NCI-H526 (cell line): ENCODE results near the gene OSBPL3.

Experiments used
- DNase-seq, 2 experiments: peaks; one replicate each; lab custom pipeline; 2025; lab: John Stamatoyannopoulos, UW

OSBPL3 gene

GRCh38 chr7:24828891-24829661 lies 150.9 kb downstream of the OSBPL3 start:
- DNase-seq, result no peak

GRCh38 chr7:24827589-24827988 lies 152.4 kb downstream of the OSBPL3 start:
- DNase-seq, result no peak

DNA sequence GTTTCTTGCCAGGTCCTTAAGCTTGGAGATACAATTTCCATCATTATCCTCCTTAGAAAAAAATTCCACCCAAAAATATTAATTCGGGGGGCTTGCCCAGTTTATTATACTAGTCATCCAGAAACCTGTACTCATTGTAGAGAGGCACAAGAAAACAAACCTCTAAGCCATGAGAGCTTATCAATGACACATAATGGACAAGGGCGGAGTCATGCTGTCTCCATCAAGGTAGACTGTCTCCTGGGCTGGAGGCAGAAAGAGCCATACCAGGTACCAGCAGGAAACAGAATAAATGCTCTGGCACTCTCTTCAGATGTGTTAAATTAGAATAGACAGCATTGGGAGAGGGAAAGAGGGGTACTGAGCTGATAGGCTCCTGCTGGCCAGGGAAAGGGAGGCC lies 153.0 kb downstream of the OSBPL3 start:
- no peak for DNase-seq

GRCh38 chr7:24826662-24827020 lies 153.3 kb downstream of the OSBPL3 start:
- no peak for DNase-seq

- DNase-seq, result peak; percentile 10 to 16
Measured at GRCh38 chr7:24825931-24826661, 153.9 kb downstream of the OSBPL3 start.

DNA sequence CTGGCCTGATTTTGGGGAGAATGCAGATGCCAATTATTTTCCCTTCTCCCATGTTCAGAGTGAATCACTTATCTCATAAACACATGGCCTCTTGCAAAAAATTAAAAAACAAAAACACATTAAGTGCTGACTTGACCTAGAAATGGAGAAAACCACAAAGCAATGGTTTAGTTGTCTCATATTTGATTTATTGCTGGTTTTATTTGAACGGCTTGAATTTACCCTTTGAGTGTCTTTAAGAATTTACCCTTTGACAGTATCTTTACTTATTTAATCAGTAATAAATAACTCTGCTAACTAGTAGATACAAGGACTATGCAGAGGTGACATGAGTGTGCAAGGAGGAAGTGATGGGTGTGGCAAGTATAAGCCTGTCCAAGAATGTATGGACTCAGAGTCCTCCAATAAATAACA lies 154.6 kb downstream of the OSBPL3 start:
- no peak for DNase-seq

GRCh38 chr7:24824896-24825295 lies 155.1 kb downstream of the OSBPL3 start:
- no peak for DNase-seq

GRCh38 chr7:24824400-24824799 lies 155.6 kb downstream of the OSBPL3 start:
- no peak for DNase-seq

DNA sequence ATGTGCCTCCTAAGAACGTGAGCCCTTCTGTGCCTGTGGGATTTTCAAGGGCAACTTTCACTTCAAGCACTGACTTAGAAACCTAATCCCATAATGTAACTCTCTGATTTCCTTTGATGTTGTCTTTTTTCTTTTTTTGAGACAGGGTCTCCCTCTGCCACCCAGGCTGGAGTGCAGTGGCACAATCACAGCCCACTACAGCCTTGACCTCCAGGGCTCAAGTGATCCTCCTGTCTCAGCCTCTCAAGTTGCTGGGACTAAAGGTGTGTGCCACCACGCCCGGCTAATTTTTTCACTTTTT lies 158.3 kb downstream of the OSBPL3 start:
- no peak for DNase-seq

GRCh38 chr7:24821045-24821753 lies 158.8 kb downstream of the OSBPL3 start:
- DNase-seq, result no peak

GRCh38 chr7:24820730-24821044 lies 159.3 kb downstream of the OSBPL3 start:
- DNase-seq, result no peak

- DNase-seq, result peak; percentile 74 to 87
Measured at GRCh38 chr7:24819916-24820689, 159.9 kb downstream of the OSBPL3 start.

DNA sequence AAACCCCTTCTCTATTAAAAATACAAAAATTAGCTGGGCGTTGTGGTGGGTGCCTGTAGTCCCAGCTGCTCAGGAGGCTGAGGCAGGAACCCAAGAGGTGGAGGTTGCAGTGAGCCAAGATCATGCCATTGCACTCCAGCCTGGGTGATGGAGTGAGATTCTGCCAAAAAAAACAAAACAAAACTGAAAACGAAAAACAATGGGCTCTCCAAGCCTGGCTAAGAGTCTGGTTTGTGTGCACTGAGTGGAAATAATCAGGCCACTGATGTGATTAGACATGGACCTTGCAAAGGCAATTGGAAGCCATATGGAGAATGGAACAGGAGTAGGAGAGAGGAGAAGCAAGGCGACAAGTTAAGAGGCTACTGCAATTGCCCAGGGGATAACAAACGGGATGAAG lies 162.6 kb downstream of the OSBPL3 start:
- no peak for DNase-seq

DNA sequence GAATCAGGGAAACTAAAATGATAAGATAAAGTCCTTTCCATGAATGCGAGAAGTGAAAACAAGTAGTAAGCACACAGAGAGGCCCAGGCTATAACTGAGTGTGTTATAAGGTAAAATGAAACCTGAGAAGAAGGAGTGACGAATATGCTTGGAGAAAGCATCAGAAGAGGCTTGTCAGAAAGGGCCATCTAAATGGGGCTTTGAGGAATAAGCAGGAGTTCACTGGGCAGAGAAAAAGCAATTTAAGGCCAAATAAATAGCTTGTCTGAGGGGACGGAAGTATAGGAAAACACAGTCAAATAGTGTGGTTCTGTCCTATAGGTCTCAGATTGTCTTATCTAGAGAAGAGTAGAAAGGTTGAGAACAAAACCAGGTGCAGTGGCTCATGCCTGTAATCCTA lies 163.1 kb downstream of the OSBPL3 start:
- no peak for DNase-seq

DNA sequence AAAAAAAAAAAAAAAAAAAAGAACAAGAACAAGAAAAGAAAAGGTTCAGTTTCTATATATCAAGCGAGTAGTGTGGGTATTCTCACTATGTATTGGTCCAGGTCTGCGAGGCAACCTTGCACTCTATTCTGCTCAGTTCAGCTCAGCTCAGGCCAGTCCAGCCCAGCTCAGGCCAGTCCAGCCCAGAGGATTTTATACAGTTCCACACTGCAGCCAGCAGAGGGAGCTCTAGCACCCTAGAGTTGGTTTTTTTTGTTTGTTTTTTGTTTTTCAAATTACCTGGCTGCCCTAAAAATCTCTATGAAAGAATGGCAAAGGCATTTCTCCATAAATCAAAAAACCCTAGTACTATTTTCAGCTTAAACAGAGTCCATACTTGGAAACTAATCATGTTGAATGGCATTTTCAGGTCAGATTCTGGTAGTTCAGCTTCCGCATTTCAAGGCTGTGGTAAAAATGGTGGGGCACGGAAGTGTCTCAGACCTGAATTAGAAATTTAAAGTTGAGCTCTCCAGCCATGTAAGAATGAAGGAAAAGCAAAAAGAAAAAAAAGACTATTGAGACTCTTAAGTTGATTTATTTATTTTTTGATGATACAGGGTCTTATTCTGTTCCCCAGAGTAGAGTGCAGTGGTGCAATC lies 167.6 kb downstream of the OSBPL3 start:
- peak in 1 of 2 experiments; percentile 51 for DNase-seq

GRCh38 chr7:24808518-24808917 lies 171.5 kb downstream of the OSBPL3 start:
- no peak for DNase-seq

DNA sequence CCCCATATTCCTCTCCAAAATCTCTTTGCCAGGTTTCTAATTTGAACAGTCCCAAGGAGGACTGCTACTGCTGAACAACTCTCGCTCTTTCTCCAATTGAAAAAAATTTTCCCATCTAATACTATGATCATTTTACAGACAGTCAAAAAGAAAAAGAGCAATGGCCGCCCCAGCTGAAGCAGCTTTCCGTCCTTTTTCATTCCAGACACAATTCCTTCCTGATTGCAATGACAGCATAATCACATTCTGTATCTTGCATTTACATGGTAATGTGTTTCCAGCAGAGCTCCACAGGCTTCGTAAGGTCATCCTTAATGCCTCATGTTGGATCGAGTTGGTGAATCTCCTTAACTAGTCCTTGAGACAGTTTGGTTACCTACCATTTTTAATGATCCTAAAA lies 177.7 kb downstream of the OSBPL3 start:
- no peak for DNase-seq

DNA sequence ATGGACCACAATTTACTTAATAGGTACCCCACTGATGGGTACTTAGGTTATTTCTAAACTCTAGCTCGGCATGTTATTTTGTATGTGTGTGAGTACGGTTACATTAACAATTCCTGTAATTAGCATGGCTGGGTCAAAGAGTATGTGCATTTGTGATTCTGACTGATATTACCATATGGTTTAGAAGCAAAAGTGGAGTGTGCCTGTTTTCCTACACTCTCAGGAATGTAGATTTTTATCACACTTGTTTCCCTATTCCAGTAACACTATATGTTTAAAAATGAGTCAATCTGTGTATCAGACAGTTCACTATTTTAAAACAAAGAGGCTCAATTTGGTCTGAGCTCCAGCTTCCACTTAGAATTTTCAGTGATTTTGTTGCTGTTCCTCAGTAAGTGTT lies 178.1 kb downstream of the OSBPL3 start:
- DNase-seq, result no peak

DNA sequence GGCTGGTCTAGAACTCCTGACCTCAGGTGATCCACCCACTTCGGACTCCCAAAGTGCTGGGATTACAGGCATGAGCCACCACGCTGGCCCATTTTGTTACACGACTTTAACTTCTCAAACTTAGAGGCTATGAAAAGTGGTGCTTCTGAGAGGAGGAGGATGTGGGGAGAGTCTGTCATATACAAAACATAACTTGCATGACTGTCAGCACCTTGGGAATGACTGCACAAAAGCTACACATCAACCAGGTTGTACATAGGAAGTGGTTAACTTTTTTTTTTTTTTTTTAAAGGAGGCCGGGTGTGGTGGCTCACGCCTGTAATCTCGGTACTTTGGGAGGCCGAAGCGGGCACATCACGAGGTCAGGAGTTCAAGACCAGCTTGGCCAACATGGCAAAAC lies 179.3 kb downstream of the OSBPL3 start:
- DNase-seq, result no peak

GRCh38 chr7:24800073-24800472 lies 179.9 kb downstream of the OSBPL3 start:
- no peak for DNase-seq

DNA sequence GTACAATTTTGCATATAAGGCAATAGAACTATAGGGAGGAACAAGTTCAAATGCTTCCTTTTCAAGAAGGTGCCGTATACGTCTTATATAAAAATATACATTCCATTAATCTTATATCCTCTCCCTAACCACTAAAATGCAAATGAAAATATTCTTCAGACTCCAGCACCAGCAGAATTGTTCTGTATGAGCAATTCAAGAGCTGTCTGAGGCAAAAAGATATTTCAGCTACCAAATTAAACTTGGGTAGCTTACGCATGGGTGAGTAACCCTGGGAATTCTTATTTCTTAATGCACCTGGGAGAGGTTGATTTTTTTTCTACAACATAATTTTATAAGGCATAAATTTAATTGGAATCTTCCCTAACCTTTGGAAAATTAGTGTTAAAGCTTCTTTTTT lies 180.5 kb downstream of the OSBPL3 start:
- DNase-seq, result no peak

DNA sequence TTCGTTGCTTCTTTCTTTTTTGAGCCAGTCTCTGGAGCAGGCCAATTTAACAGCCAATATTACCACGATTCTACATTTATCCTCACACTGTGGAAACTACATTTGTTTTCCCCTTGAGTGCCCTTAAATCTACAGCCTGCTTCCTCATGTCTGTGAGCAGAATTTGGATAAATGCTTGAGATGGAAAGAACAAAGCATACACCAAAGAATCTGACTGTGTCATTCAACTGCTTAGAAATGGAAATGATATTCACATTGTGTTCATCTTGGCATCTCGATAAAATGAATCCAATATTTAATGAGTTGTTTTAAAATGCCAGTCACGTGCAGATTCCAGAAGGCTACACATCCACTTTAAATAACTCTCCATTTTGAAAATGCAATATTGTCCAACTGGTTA lies 181.7 kb downstream of the OSBPL3 start:
- DNase-seq, result no peak
